ENCODE data around the gene SEC22B. TPM values are rescaled to one million over a fixed set of nuclear protein-coding genes. Genes with fewer than 3 reads are reported as not detected.
"Not testable (repeated sequence)": the region's sequence is repeated elsewhere in the genome, so short reads cannot be mapped to it uniquely, and the experiment has no call there.

The SEC22B gene
- total RNA-seq, 1 experiment from 2014 or later = 11.5 TPM

- TF ChIP-seq, protein P1, sequence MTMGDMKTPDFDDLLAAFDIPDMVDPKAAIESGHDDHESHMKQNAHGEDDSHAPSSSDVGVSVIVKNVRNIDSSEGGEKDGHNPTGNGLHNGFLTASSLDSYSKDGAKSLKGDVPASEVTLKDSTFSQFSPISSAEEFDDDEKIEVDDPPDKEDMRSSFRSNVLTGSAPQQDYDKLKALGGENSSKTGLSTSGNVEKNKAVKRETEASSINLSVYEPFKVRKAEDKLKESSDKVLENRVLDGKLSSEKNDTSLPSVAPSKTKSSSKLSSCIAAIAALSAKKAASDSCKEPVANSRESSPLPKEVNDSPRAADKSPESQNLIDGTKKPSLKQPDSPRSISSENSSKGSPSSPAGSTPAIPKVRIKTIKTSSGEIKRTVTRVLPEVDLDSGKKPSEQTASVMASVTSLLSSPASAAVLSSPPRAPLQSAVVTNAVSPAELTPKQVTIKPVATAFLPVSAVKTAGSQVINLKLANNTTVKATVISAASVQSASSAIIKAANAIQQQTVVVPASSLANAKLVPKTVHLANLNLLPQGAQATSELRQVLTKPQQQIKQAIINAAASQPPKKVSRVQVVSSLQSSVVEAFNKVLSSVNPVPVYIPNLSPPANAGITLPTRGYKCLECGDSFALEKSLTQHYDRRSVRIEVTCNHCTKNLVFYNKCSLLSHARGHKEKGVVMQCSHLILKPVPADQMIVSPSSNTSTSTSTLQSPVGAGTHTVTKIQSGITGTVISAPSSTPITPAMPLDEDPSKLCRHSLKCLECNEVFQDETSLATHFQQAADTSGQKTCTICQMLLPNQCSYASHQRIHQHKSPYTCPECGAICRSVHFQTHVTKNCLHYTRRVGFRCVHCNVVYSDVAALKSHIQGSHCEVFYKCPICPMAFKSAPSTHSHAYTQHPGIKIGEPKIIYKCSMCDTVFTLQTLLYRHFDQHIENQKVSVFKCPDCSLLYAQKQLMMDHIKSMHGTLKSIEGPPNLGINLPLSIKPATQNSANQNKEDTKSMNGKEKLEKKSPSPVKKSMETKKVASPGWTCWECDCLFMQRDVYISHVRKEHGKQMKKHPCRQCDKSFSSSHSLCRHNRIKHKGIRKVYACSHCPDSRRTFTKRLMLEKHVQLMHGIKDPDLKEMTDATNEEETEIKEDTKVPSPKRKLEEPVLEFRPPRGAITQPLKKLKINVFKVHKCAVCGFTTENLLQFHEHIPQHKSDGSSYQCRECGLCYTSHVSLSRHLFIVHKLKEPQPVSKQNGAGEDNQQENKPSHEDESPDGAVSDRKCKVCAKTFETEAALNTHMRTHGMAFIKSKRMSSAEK (CRISPR knock-in tag; IDR thresholded peaks at IDR 0.05; ENCODE audit: borderline replicate concordance) = no peak
- no peak for TF ChIP-seq ZNF121 (CRISPR knock-in tag; IDR thresholded peaks at IDR 0.05)
- peak; percentile 63; the same call in 1 of the 2 replicates for TF ChIP-seq SMAD3 (CRISPR knock-in tag; IDR thresholded peaks at IDR 0.05; ENCODE audit: borderline replicate concordance)
- TF ChIP-seq NFATC4 (CRISPR knock-in tag; IDR thresholded peaks at IDR 0.05) = no peak
- TF ChIP-seq, protein P2, sequence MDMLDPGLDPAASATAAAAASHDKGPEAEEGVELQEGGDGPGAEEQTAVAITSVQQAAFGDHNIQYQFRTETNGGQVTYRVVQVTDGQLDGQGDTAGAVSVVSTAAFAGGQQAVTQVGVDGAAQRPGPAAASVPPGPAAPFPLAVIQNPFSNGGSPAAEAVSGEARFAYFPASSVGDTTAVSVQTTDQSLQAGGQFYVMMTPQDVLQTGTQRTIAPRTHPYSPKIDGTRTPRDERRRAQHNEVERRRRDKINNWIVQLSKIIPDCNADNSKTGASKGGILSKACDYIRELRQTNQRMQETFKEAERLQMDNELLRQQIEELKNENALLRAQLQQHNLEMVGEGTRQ (CRISPR knock-in tag; IDR thresholded peaks at IDR 0.05) = no peak
- TF ChIP-seq, protein P3, sequence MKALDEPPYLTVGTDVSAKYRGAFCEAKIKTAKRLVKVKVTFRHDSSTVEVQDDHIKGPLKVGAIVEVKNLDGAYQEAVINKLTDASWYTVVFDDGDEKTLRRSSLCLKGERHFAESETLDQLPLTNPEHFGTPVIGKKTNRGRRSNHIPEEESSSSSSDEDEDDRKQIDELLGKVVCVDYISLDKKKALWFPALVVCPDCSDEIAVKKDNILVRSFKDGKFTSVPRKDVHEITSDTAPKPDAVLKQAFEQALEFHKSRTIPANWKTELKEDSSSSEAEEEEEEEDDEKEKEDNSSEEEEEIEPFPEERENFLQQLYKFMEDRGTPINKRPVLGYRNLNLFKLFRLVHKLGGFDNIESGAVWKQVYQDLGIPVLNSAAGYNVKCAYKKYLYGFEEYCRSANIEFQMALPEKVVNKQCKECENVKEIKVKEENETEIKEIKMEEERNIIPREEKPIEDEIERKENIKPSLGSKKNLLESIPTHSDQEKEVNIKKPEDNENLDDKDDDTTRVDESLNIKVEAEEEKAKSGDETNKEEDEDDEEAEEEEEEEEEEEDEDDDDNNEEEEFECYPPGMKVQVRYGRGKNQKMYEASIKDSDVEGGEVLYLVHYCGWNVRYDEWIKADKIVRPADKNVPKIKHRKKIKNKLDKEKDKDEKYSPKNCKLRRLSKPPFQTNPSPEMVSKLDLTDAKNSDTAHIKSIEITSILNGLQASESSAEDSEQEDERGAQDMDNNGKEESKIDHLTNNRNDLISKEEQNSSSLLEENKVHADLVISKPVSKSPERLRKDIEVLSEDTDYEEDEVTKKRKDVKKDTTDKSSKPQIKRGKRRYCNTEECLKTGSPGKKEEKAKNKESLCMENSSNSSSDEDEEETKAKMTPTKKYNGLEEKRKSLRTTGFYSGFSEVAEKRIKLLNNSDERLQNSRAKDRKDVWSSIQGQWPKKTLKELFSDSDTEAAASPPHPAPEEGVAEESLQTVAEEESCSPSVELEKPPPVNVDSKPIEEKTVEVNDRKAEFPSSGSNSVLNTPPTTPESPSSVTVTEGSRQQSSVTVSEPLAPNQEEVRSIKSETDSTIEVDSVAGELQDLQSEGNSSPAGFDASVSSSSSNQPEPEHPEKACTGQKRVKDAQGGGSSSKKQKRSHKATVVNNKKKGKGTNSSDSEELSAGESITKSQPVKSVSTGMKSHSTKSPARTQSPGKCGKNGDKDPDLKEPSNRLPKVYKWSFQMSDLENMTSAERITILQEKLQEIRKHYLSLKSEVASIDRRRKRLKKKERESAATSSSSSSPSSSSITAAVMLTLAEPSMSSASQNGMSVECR (CRISPR knock-in tag; IDR thresholded peaks at IDR 0.05; ENCODE audit: borderline replicate concordance) = peak; percentile 72; the same call in 1 of the 2 replicates
- TF ChIP-seq, protein P4, sequence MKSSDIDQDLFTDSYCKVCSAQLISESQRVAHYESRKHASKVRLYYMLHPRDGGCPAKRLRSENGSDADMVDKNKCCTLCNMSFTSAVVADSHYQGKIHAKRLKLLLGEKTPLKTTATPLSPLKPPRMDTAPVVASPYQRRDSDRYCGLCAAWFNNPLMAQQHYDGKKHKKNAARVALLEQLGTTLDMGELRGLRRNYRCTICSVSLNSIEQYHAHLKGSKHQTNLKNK (CRISPR knock-in tag; IDR thresholded peaks at IDR 0.05) = no peak
- TF ChIP-seq, protein P5, sequence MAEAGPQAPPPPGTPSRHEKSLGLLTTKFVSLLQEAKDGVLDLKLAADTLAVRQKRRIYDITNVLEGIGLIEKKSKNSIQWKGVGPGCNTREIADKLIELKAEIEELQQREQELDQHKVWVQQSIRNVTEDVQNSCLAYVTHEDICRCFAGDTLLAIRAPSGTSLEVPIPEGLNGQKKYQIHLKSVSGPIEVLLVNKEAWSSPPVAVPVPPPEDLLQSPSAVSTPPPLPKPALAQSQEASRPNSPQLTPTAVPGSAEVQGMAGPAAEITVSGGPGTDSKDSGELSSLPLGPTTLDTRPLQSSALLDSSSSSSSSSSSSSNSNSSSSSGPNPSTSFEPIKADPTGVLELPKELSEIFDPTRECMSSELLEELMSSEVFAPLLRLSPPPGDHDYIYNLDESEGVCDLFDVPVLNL (CRISPR knock-in tag; IDR thresholded peaks at IDR 0.05; ENCODE audit: borderline replicate concordance, low read depth) = no peak
Observed at GRCh38 chr1:120176092-120176855, at the start of gene SEC22B (continued).

DNA sequence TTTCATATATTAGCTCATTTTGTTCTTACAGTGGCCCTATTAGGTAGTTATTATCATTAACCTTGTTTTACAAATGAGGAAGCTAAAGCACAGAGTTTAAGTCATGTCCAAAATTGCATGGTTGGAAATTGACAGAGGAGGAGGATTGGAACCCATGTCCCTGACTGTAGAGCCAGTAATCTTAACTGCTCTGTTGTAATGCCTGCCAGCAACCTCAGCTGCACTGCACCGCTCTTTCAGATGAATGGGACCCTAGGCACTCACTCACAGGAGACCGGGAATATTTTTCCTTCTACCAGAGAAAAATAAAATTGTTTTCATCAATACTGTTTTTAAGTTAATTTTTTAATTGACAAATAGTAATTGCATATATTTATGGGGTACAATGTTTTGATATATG is 41.6 kb upstream of the SEC22B start:
- CTCF ChIA-PET; H3K4me1 Mint-ChIP-seq; DNase-seq (ENCODE audit: low spot score); H3K4me3 Mint-ChIP-seq; POLR2A ChIA-PET; H3K27me3 Mint-ChIP-seq (ENCODE audit: low read depth); H3K27ac Mint-ChIP-seq; ATAC-seq; H3K9me3 Mint-ChIP-seq; H3K36me3 Mint-ChIP-seq: not testable (repeated sequence)

DNA sequence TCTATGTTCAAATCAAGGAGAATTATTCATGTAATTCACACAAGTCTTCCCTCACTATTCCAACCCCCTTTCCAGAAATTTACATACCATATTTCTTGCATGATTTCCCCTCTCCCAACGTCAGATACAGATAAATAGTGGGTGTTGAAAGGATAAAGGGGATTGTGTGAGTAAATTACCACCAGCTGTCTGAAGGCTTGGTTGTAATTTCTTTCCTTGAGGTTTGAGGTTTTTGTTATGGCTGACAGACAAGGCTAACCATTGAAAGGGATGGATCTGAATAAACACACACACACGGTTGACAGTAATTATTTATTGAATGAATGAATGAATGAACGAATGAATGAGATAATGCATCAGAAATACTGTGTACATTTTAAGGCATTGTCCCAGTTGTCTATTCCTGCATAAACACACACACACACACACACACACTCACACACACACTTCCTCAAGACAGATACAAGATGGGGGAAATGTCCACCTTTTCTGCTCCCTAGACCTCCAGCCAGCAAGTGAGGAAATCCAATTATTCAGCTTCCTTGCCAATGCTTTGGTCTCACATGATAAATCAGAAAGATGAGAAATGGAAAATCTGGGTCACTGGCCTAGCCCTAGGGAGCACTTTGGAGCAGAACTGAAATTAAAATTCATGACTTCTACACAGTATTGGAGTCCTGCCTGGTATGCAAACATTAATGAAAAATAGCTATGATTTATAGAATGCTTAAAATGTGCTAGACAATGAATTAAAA is 41.0 kb upstream of the SEC22B start:
- H3K36me3 Mint-ChIP-seq; H3K27ac Mint-ChIP-seq; DNase-seq (ENCODE audit: low spot score); H3K9me3 Mint-ChIP-seq; H3K4me1 Mint-ChIP-seq; POLR2A ChIA-PET; H3K4me3 Mint-ChIP-seq; CTCF ChIA-PET; H3K27me3 Mint-ChIP-seq (ENCODE audit: low read depth); ATAC-seq: not testable (repeated sequence)

- H3K36me3 Mint-ChIP-seq, POLR2A ChIA-PET: not testable (repeated sequence)
Observed at GRCh38 chr1:120213606-120214005, 37.3 kb upstream of the SEC22B start.

DNA sequence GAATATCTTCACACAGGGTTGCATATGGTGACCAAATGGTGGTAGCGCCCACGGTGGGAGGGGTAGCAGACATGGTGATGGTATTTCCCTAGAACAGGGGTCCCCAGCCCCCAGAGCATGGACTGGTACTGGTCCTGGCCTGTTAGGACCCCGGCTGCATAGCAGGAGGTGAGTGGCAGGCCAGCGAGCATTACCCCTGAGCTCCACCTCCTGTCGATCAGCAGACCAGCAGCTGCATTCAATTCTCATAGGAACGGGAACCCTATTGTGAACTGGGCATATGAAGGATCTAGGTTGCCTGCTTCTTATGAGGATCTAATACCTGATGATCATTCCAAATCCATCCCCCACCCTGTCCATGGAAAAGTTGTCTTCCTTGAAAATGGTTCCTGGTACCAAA is 34.4 kb upstream of the SEC22B start:
- H3K27ac Mint-ChIP-seq; H3K36me3 Mint-ChIP-seq; DNase-seq (ENCODE audit: low spot score); H3K27me3 Mint-ChIP-seq (ENCODE audit: low read depth); H3K9me3 Mint-ChIP-seq; CTCF ChIA-PET; H3K4me1 Mint-ChIP-seq; POLR2A ChIA-PET; H3K4me3 Mint-ChIP-seq: not testable (repeated sequence)
- ATAC-seq = 0 out of 2 replicates have a peak, but pooled peaks have one; percentile 28

More at GRCh38 chr1:120213606-120214005, 37.3 kb upstream of the SEC22B start:
- H3K4me1 Mint-ChIP-seq; H3K9me3 Mint-ChIP-seq; H3K4me3 Mint-ChIP-seq; H3K27me3 Mint-ChIP-seq (ENCODE audit: low read depth); CTCF ChIA-PET; DNase-seq (ENCODE audit: low spot score); H3K27ac Mint-ChIP-seq: not testable (repeated sequence)
- peak; percentile 74 for ATAC-seq
